Measurements from ENCODE around the gene IFT172. TPM values are rescaled to one million over a fixed set of nuclear protein-coding genes. Genes with fewer than 3 reads are reported as not detected.

The IFT172 gene
- total RNA-seq, 1 experiment from 2014 or later: 41.7 TPM

DNA sequence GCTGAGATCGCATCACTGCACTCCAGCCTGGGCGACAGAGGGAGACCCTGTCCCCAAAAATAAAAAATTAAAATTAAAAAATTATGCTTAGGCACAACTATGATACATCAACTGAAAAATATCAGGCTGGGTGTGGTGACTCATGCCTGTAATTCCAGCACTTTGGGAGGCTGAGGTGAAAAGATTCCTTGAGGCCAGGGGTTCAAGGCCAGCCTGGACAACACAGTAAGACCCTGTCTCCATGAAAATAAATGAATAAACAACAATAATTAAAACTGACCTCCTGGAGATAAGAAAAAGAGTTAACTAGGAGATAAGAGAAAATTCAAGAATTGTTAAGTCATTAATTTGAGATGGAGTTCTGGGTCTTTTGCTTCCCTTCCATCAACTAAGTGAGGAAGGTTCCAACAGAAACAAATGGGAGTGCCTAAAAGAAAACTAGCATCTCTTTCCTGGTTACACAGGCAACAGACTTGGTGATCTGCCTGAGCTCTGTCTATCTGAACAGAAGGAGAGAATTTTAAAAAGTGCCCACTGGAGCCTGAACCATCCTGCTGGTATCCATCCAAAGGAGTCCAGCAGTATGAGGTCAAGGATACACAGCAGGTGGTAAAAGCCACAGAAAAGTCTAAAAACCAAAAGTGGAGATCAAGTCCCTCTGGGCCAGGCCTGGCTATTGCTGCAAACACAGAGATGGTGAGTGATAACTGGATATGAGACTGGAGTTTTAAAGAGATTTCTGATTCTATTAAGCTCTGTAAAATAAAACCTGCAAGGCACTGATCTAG, 89.0 kb downstream of the IFT172 start:
- DNase-seq: no peak
- Mint-ChIP-seq H3K27me3 (ENCODE audit: unreplicated experiment) (no peaks in the 10 kb centered on the region), H3K9me3 (ENCODE audit: low read depth, unreplicated experiment) (no peaks in the 10 kb centered on the region), H3K36me3 (ENCODE audit: insufficient read depth, unreplicated experiment) (peaks cover 21% of the 10 kb centered on the region), H3K4me1 (ENCODE audit: low read depth, unreplicated experiment) (peaks cover 6% of the 10 kb centered on the region), H3K27ac (ENCODE audit: unreplicated experiment) (no peak overlapping the region), H3K4me3 (ENCODE audit: low read depth, unreplicated experiment) (no peak overlapping the region)
- TF ChIP-seq, protein P1, sequence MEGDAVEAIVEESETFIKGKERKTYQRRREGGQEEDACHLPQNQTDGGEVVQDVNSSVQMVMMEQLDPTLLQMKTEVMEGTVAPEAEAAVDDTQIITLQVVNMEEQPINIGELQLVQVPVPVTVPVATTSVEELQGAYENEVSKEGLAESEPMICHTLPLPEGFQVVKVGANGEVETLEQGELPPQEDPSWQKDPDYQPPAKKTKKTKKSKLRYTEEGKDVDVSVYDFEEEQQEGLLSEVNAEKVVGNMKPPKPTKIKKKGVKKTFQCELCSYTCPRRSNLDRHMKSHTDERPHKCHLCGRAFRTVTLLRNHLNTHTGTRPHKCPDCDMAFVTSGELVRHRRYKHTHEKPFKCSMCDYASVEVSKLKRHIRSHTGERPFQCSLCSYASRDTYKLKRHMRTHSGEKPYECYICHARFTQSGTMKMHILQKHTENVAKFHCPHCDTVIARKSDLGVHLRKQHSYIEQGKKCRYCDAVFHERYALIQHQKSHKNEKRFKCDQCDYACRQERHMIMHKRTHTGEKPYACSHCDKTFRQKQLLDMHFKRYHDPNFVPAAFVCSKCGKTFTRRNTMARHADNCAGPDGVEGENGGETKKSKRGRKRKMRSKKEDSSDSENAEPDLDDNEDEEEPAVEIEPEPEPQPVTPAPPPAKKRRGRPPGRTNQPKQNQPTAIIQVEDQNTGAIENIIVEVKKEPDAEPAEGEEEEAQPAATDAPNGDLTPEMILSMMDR (IDR thresholded peaks at IDR 0.05; ENCODE audit: unreplicated experiment): no peak
- BruUV-seq (replicated peaks): no TSS peak
- CTCF ChIA-PET: no interaction called here
- intact Hi-C loops (cut with micrococcal nuclease; ENCODE audit: unreplicated experiment): loop anchor here (10.0 kb wide), 1 partner anchor 224 kb away; the partner anchor contains the start of genes CCDC121 and GPN1

DNA sequence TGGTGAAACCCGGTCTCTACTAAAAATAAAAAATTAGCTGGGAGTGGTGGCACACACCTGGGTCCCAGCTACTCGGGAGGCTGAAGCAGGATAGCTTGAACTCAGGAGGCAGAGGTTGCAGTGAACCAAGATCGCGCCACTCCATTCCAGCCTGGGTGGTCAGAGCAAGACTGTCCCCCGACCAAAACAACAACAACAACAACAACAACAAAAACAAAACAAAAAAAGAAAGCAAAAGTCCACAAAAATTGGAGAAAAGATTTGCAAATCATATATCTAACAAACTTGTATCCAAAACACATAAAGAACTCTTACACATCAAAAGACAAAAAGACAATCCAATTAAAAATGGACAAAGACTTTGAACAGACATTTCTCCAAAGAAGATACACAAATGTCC, 90.6 kb downstream of the IFT172 start:
- TF ChIP-seq, protein P1 (IDR thresholded peaks at IDR 0.05; ENCODE audit: unreplicated experiment): no peak
- H3K9me3 Mint-ChIP-seq (ENCODE audit: low read depth, unreplicated experiment): no peaks in the 10 kb centered on the region
- H3K27ac Mint-ChIP-seq (ENCODE audit: unreplicated experiment): no peak overlapping the region
- H3K36me3 Mint-ChIP-seq (ENCODE audit: insufficient read depth, unreplicated experiment): peaks cover 13% of the 10 kb centered on the region
- no peak for DNase-seq
- H3K4me3 Mint-ChIP-seq (ENCODE audit: low read depth, unreplicated experiment): no peak overlapping the region
- intact Hi-C loops (cut with micrococcal nuclease; ENCODE audit: unreplicated experiment): no loop called here
- H3K4me1 Mint-ChIP-seq (ENCODE audit: low read depth, unreplicated experiment): peaks cover 6% of the 10 kb centered on the region
- CTCF ChIA-PET: no interaction called here
- no TSS peak for BruUV-seq (replicated peaks)
- H3K27me3 Mint-ChIP-seq (ENCODE audit: unreplicated experiment): no peaks in the 10 kb centered on the region

Other genes with a start within 250 kb of the IFT172 start
- gene SLC30A3, start 226.7 kb downstream of the IFT172 start, total RNA-seq (2022): 0.24 TPM in 1 of 2 replicates, not detected in the other
- not detected in 2 replicates for gene DNAJC5G, start 214.3 kb downstream of the IFT172 start, total RNA-seq (2022)
- gene TRIM54, start 207.3 kb downstream of the IFT172 start, total RNA-seq (2022): 0.99 and 2.3 TPM in 2 replicates
- gene UCN, start 181.3 kb downstream of the IFT172 start, total RNA-seq (2022): 4.6 and 6.6 TPM in 2 replicates
- 77.4 and 84.5 TPM in 2 replicates for gene MPV17, start 166.6 kb downstream of the IFT172 start, total RNA-seq (2022)
- 83.8 and 85.4 TPM in 2 replicates for gene GTF3C2, start 133.0 kb downstream of the IFT172 start, total RNA-seq (2022)
- gene EIF2B4, start 119.4 kb downstream of the IFT172 start, total RNA-seq (2022): 42.0 and 43.7 TPM in 2 replicates
- 85.3 and 96.9 TPM in 2 replicates for gene SNX17, start 119.1 kb downstream of the IFT172 start, total RNA-seq (2022)
- gene ZNF513, start 109.0 kb downstream of the IFT172 start, total RNA-seq (2022): 10.6 and 13.1 TPM in 2 replicates
- gene PPM1G, start 80.2 kb downstream of the IFT172 start, total RNA-seq (2022): 118 and 121 TPM in 2 replicates
- 58.2 and 60.5 TPM in 2 replicates for gene NRBP1, start 61.1 kb downstream of the IFT172 start, total RNA-seq (2022)
- gene KRTCAP3, start 47.4 kb downstream of the IFT172 start, total RNA-seq (2022): 71.8 and 74.0 TPM in 2 replicates
- 5.3 and 7.2 TPM in 2 replicates for gene FNDC4, start 5.5 kb upstream of the IFT172 start, total RNA-seq (2022)
- 17.8 and 26.8 TPM in 2 replicates for gene GCKR, start 7.1 kb upstream of the IFT172 start, total RNA-seq (2022)
- 24.4 and 28.6 TPM in 2 replicates for gene ZNF512, start 93.3 kb upstream of the IFT172 start, total RNA-seq (2022)
- gene CCDC121, start 139.3 kb upstream of the IFT172 start, total RNA-seq (2022): 5.5 and 6.3 TPM in 2 replicates
- 32.6 and 33.2 TPM in 2 replicates for gene GPN1, start 139.3 kb upstream of the IFT172 start, total RNA-seq (2022)
- 33.0 and 35.5 TPM in 2 replicates for gene SUPT7L, start 173.9 kb upstream of the IFT172 start, total RNA-seq (2022)
- 24.2 and 27.8 TPM in 2 replicates for gene SLC4A1AP, start 174.1 kb upstream of the IFT172 start, total RNA-seq (2022)